IMR-90 (cell line): ENCODE measurements around the gene LRP5. TPM values are rescaled to one million over a fixed set of nuclear protein-coding genes. Genes with fewer than 3 reads are reported as not detected.

Experiments used
- ATAC-seq: fragments of 200-7000 bp; cut with Tn5 transposase; 2 replicates; pipeline ENCODE4 v1.9.1; 2020; ENCODE audit warnings: low read depth, mild to moderate bottlenecking, moderate library complexity
- BruUV-seq: library from RNA; stranded (reverse); fragments of 400-500 nt; replicated peaks from 2 replicates; lab custom pipeline; 2021; lab: Mats Ljungman, UMichigan
- CTCF ChIA-PET: fragments of 300-600 bp; formaldehyde crosslinking; extraction: SDS; loops from one replicate; lab custom pipeline; 2021; ENCODE audit warnings: antibody characterized with exemption; lab: Yijun Ruan, JAX
- POLR2A ChIA-PET: fragments of 300-600 bp; sonication (Branson Sonifier 250); formaldehyde crosslinking; loops from one replicate; lab custom pipeline; 2022; ENCODE audit warnings: antibody characterized with exemption; ENCODE audit not compliant: unreplicated experiment; lab: Charles Lee
- DNase-seq: peaks from one replicate; pipeline ENCODE4 v3.0.0; 2013
- H2AFZ ChIP-seq: replicated peaks from 2 replicates; pipeline ENCODE3; 2013; ENCODE audit warnings: low read length, mild to moderate bottlenecking; ENCODE audit not compliant: poor library complexity
- H2AK5ac ChIP-seq: 2 replicates; pipeline ENCODE4 v1.6.1; 2013; ENCODE audit warnings: low read depth, low read length, inconsistent platforms
- H2AK9ac ChIP-seq: replicated peaks from 2 replicates; pipeline ENCODE3; 2013; ENCODE audit warnings: mild to moderate bottlenecking, low read depth, low read length, moderate library complexity; ENCODE audit not compliant: poor library complexity
- H2BK120ac ChIP-seq: 2 replicates; pipeline ENCODE4 v1.6.1; 2013; ENCODE audit warnings: low read depth, low read length, inconsistent platforms
- H2BK15ac ChIP-seq: 3 replicates; pipeline ENCODE4 v1.6.1; 2013; ENCODE audit warnings: low read depth, low read length, inconsistent platforms
- H2BK20ac ChIP-seq: 2 replicates; pipeline ENCODE4 v1.6.1; 2013; ENCODE audit warnings: low read depth, mild to moderate bottlenecking, inconsistent platforms, low read length, moderate library complexity
- H2BK5ac ChIP-seq: 2 replicates; pipeline ENCODE4 v1.6.1; 2013; ENCODE audit warnings: mild to moderate bottlenecking, low read depth, low read length, inconsistent platforms; ENCODE audit not compliant: poor library complexity, severe bottlenecking
- H3K14ac ChIP-seq: replicated peaks from 2 replicates; pipeline ENCODE4 v1.6.1; 2013; ENCODE audit warnings: low read depth, low read length, inconsistent platforms
- H3K18ac ChIP-seq: 2 replicates; pipeline ENCODE4 v1.6.1; 2013; ENCODE audit warnings: low read depth, low read length, control low read depth
- H3K23ac ChIP-seq: 2 replicates; pipeline ENCODE4 v1.6.1; 2013; ENCODE audit warnings: low read depth, low read length, inconsistent platforms
- H3K27ac ChIP-seq: 2 replicates; pipeline ENCODE4 v1.5.1; 2013; ENCODE audit warnings: mild to moderate bottlenecking, control low read depth, low read length; ENCODE audit not compliant: insufficient read depth
- H3K27me3 ChIP-seq: 2 replicates; pipeline ENCODE4 v1.6.1; 2013; ENCODE audit warnings: low read length; ENCODE audit not compliant: control insufficient read depth, insufficient read depth
- H3K36me3 ChIP-seq: 2 replicates; pipeline ENCODE4 v1.6.1; 2013; ENCODE audit warnings: low read length, mixed read lengths; ENCODE audit not compliant: control insufficient read depth, insufficient read depth
- H3K4ac ChIP-seq: 2 replicates; pipeline ENCODE4 v1.6.1; 2013; ENCODE audit warnings: low read depth, low read length, inconsistent platforms
- H3K4me1 ChIP-seq: 2 replicates; pipeline ENCODE4 v1.6.1; 2013; ENCODE audit warnings: low read length, mixed read lengths; ENCODE audit not compliant: control insufficient read depth, insufficient read depth
- H3K4me2 ChIP-seq: 2 replicates; pipeline ENCODE4 v1.6.1; 2013; ENCODE audit warnings: low read depth, mild to moderate bottlenecking, control low read depth, low read length, moderate library complexity
- H3K4me3 ChIP-seq: 2 replicates; pipeline ENCODE4 v1.5.1; 2013; ENCODE audit warnings: low read depth, mild to moderate bottlenecking, control low read depth, low read length, moderate library complexity; ENCODE audit not compliant: insufficient read depth
- H3K56ac ChIP-seq: 2 replicates; pipeline ENCODE4 v1.6.1; 2013; ENCODE audit warnings: low read length, inconsistent platforms; ENCODE audit not compliant: insufficient read depth; ENCODE audit errors: extremely low read depth
- H3K79me1 ChIP-seq, 2 experiments: 2 replicates each; pipeline ENCODE4 v1.6.1; 2013; ENCODE audit warnings: low read length in 2 of 2, inconsistent platforms in 1 of 2, low read depth in 1 of 2
- H3K9ac ChIP-seq: 2 replicates; pipeline ENCODE4 v1.6.1; 2013; ENCODE audit warnings: low read depth, low read length, control low read depth
- H3K9me1 ChIP-seq: 2 replicates; pipeline ENCODE4 v1.6.1; 2013; ENCODE audit warnings: low read length, inconsistent platforms; ENCODE audit not compliant: insufficient read depth
- H3K9me3 ChIP-seq: 2 replicates; pipeline ENCODE4 v1.6.1; 2013; ENCODE audit warnings: low read length; ENCODE audit not compliant: control insufficient read depth, insufficient read depth
- H4K20me1 ChIP-seq: 2 replicates; pipeline ENCODE4 v1.6.1; 2013; ENCODE audit warnings: low read length, inconsistent platforms; ENCODE audit not compliant: insufficient read depth
- H4K5ac ChIP-seq: 2 replicates; pipeline ENCODE4 v1.6.1; 2013; ENCODE audit warnings: mild to moderate bottlenecking, low read depth, low read length, control low read depth
- H4K8ac ChIP-seq, 2 experiments: 2 replicates each; pipeline ENCODE4 v1.6.1; 2013; ENCODE audit warnings: low read depth in 2 of 2, low read length in 2 of 2, control low read depth in 1 of 2, inconsistent platforms in 1 of 2
- H4K91ac ChIP-seq: 2 replicates; pipeline ENCODE4 v1.6.1; 2013; ENCODE audit warnings: low read depth, low read length, inconsistent platforms; ENCODE audit not compliant: insufficient read depth
- CHD1 ChIP-seq: IDR thresholded peaks from 2 replicates; pipeline ENCODE4 v1.6.1; 2012; ENCODE audit warnings: low read depth, low read length, improper control_type of control experiment
- MXI1 ChIP-seq: IDR thresholded peaks from 2 replicates; pipeline ENCODE4 v1.6.1; 2012; ENCODE audit warnings: low read depth, mild to moderate bottlenecking, low read length, moderate library complexity, borderline replicate concordance
- RAD21 ChIP-seq: IDR thresholded peaks from 2 replicates; pipeline ENCODE4 v1.6.1; 2012; ENCODE audit warnings: low read length, improper control_type of control experiment
- RCOR1 ChIP-seq: IDR thresholded peaks from 2 replicates; pipeline ENCODE4 v1.6.1; 2012; ENCODE audit warnings: mild to moderate bottlenecking, low read length, improper control_type of control experiment; ENCODE audit not compliant: insufficient replicate concordance
- SMC3 ChIP-seq: fragments of 150-350 bp; IDR thresholded peaks from 2 replicates; pipeline ENCODE4 v1.6.1; 2016; ENCODE audit warnings: low read depth, mild to moderate bottlenecking, antibody characterized with exemption, low read length, moderate library complexity
- WGBS, 2 experiments: methylation state at CpG; one replicate each; pipeline versions ENCODE4 v1.1.5 to v1.1.7; 2013; ENCODE audit warnings: missing lambda C conversion rate in 2 of 2; ENCODE audit not compliant: insufficient read length in 1 of 2; ENCODE audit errors: extremely low coverage in 2 of 2; 5-methylcytosine and 5-hydroxymethylcytosine counted together
- dilution Hi-C: fragments of 300-500 bp; cut with HindIII; formaldehyde crosslinking; loops from one replicate; pipeline ENCODE4 v1.14.3; 2018; ENCODE audit warnings: low sequenced_read_pairs; ENCODE audit not compliant: unreplicated experiment
- in situ Hi-C: fragments of 300-500 bp; cut with MboI; formaldehyde crosslinking; loops from 3 replicates; pipeline ENCODE4 v1.14.3; 2019; ENCODE audit warnings: low sequenced_read_pairs, inconsistent platforms, mixed read lengths
- intact Hi-C: fragments of 100-400 bp; cut with micrococcal nuclease; formaldehyde crosslinking; loops from 2 replicates; pipeline ENCODE4 v1.10.0; 2022
- polyA plus RNA-seq, 3 experiments: library from polyadenylated mRNA; depleted of rRNA; stranded (reverse); fragments of >200 nt; gene quantifications; 2 replicates each; pipeline ENCODE4 v1.2.3, GENCODE V29; 2012; ENCODE audit warnings: low replicate concordance in 1 of 3
- total RNA-seq: library from RNA; depleted of rRNA; stranded (reverse); fragments of >200 nt; gene quantifications from 2 replicates; pipeline ENCODE4 v1.2.3, GENCODE V29; 2012
- TF ChIP-seq, protein P1 (sequence below): fragments of 150-350 bp; IDR thresholded peaks from 2 replicates; pipeline ENCODE4 v1.6.1; 2016; ENCODE audit warnings: low read depth, mild to moderate bottlenecking, low read length, moderate library complexity, borderline replicate concordance
- TF ChIP-seq, protein P2 (sequence below): fragments of 150-350 bp; IDR thresholded peaks from 2 replicates; pipeline ENCODE4 v1.6.1; 2017; ENCODE audit warnings: mild to moderate bottlenecking, antibody characterized with exemption, low read length, low read depth

Gene LRP5
- total and polyA plus RNA-seq, 2 of the 4 experiments (the other 2 are of a cell fraction), result 10.4 to 15.0 TPM

DNA sequence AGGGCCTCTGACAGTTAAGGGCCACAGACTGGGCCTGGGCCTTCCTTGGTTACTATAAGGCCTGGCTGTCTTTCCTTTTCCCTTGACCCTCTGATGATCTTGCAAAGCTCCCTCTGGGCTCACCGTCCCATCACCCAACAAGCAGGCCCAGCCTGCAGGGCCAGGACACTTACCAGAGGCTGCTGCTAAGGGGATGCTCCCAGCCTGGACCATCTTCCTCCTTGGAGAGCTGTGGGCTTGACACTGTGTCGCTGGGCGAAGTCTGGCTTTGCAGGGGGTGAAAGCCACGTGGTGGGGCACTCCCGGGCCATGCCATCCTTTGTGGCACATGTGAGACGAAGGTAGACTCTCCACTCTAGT, 44.5 kb upstream of the LRP5 start:
- Histone ChIP-seq H2AK9ac (no peak overlapping the region), H4K91ac (no peak overlapping the region), H3K14ac (no peak overlapping the region), H3K27ac (no peak overlapping the region), H3K9me1 (peaks cover 37% of the 10 kb centered on the region), H3K79me1 (peaks cover 35 to 79% of the 10 kb centered on the region in 2 experiments), H3K56ac (no peak overlapping the region), H4K8ac (no peak overlapping the region), H3K9me3 (no peaks in the 10 kb centered on the region), H3K4me2 (no peak overlapping the region), H3K4me1 (peaks cover 10% of the 10 kb centered on the region), H2BK5ac (peak overlapping the region; percentile 26), H3K4me3 (no peak overlapping the region), H3K18ac (no peak overlapping the region), H3K27me3 (no peaks in the 10 kb centered on the region), H3K9ac (no peak overlapping the region), H2BK15ac (no peak overlapping the region), H3K4ac (no peak overlapping the region), H2AK5ac (no peak overlapping the region), H2AFZ (no peak overlapping the region), H3K36me3 (peaks cover 44% of the 10 kb centered on the region), H3K23ac (no peak overlapping the region), H4K20me1 (peaks cover 68% of the 10 kb centered on the region), H2BK120ac (no peak overlapping the region), H4K5ac (no peak overlapping the region), H2BK20ac (no peak overlapping the region)
- DNase-seq (no peak), ATAC-seq (no peak)
- POLR2A ChIA-PET, result no interaction called here
- TF ChIP-seq RAD21 (no peak), SMC3 (no peak), RCOR1 (no peak), CHD1 (no peak), MXI1 (no peak)
- TF ChIP-seq, protein P1, sequence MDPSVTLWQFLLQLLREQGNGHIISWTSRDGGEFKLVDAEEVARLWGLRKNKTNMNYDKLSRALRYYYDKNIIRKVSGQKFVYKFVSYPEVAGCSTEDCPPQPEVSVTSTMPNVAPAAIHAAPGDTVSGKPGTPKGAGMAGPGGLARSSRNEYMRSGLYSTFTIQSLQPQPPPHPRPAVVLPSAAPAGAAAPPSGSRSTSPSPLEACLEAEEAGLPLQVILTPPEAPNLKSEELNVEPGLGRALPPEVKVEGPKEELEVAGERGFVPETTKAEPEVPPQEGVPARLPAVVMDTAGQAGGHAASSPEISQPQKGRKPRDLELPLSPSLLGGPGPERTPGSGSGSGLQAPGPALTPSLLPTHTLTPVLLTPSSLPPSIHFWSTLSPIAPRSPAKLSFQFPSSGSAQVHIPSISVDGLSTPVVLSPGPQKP, result no peak
- TF ChIP-seq, protein P2, sequence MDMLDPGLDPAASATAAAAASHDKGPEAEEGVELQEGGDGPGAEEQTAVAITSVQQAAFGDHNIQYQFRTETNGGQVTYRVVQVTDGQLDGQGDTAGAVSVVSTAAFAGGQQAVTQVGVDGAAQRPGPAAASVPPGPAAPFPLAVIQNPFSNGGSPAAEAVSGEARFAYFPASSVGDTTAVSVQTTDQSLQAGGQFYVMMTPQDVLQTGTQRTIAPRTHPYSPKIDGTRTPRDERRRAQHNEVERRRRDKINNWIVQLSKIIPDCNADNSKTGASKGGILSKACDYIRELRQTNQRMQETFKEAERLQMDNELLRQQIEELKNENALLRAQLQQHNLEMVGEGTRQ, result no peak
- intact Hi-C loops (no loop called here), in situ Hi-C loops (loop anchor here (5.0 kb wide), 1 partner anchor 114 kb away; no protein-coding TSS in a partner anchor), dilution Hi-C loops (no loop called here)
- no TSS peak for BruUV-seq
- CTCF ChIA-PET, result no interaction called here
- WGBS, 2 experiments, result no CpG with 5 or more reads among the region's 6 CpGs
